ENCODE results near the gene SLC50A1.

The SLC50A1 gene

GRCh38 chr1:155110381-155110780 is 25.3 kb upstream of the SLC50A1 start:
- TF ChIP-seq, protein P1, sequence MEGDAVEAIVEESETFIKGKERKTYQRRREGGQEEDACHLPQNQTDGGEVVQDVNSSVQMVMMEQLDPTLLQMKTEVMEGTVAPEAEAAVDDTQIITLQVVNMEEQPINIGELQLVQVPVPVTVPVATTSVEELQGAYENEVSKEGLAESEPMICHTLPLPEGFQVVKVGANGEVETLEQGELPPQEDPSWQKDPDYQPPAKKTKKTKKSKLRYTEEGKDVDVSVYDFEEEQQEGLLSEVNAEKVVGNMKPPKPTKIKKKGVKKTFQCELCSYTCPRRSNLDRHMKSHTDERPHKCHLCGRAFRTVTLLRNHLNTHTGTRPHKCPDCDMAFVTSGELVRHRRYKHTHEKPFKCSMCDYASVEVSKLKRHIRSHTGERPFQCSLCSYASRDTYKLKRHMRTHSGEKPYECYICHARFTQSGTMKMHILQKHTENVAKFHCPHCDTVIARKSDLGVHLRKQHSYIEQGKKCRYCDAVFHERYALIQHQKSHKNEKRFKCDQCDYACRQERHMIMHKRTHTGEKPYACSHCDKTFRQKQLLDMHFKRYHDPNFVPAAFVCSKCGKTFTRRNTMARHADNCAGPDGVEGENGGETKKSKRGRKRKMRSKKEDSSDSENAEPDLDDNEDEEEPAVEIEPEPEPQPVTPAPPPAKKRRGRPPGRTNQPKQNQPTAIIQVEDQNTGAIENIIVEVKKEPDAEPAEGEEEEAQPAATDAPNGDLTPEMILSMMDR (IDR thresholded peaks at IDR 0.05; ENCODE audit: insufficient read depth, low read length, poor library complexity, severe bottlenecking): no peak
- TF ChIP-seq EZH2phosphoT487 (conservative IDR thresholded peaks at IDR 0.05; ENCODE audit: low read length): no peak
- no peaks in the 10 kb centered on the region for H3K79me2 ChIP-seq (ENCODE audit: insufficient read depth, low read length)

DNA sequence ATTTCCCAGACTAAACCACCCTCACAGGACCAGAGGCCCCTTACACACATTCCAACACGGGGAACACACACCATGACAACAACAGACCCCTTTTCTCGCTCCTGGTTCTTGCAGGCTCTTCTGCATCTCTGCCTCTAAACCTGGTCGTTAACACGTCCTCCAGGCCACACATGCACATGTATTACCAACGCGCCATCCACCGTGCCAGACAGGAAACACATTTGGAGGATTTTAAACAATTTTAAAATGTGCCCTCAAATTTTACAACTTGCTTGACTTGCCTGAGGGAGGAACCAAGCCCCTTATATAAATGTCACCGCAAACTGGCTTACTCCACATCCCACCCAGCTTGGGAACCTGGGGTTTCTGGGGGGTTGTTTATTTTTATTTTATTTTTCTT is 24.8 kb upstream of the SLC50A1 start:
- no peaks in the 10 kb centered on the region for H3F3A ChIP-seq (ENCODE audit: insufficient read depth)
- H3K9ac ChIP-seq (ENCODE audit: low read length): no peak overlapping the region
- no peaks in the 10 kb centered on the region for H3K9me3 ChIP-seq (ENCODE audit: insufficient read depth, low read length)
- no peaks in the 10 kb centered on the region for H3K27me3 ChIP-seq (ENCODE audit: low read length)
- H3K79me2 ChIP-seq (ENCODE audit: insufficient read depth, low read length): no peaks in the 10 kb centered on the region
- TF ChIP-seq, protein P1 (IDR thresholded peaks at IDR 0.05; ENCODE audit: insufficient read depth, low read length, poor library complexity, severe bottlenecking): no peak
- TF ChIP-seq EZH2phosphoT487 (conservative IDR thresholded peaks at IDR 0.05; ENCODE audit: low read length): no peak
- no peaks in the 10 kb centered on the region for H3K36me3 ChIP-seq (ENCODE audit: low read length)
- H2AFZ ChIP-seq (ENCODE audit: low read depth, low read length, severe bottlenecking): no peak overlapping the region
- no peak overlapping the region for H3K4me3 ChIP-seq (ENCODE audit: insufficient read depth, low read length, poor library complexity, severe bottlenecking)
- no peak overlapping the region for H3K4me2 ChIP-seq (ENCODE audit: low read depth, low read length, poor library complexity, severe bottlenecking)
- no peaks in the 10 kb centered on the region for H3K9me2 ChIP-seq (replicated peaks; ENCODE audit: insufficient read depth, low read length)
- H4K20me1 ChIP-seq (ENCODE audit: low read depth, low read length): no peaks in the 10 kb centered on the region
- H3K27ac ChIP-seq (ENCODE audit: low read depth, low read length): no peak overlapping the region

More at GRCh38 chr1:155110381-155110780, 25.3 kb upstream of the SLC50A1 start:
- Histone ChIP-seq H3K9ac (ENCODE audit: low read length) (no peak overlapping the region), H3K9me2 (replicated peaks; ENCODE audit: insufficient read depth, low read length) (no peaks in the 10 kb centered on the region), H3K4me3 (ENCODE audit: insufficient read depth, low read length, poor library complexity, severe bottlenecking) (no peak overlapping the region), H3K9me3 (ENCODE audit: insufficient read depth, low read length) (no peaks in the 10 kb centered on the region), H3K36me3 (ENCODE audit: low read length) (no peaks in the 10 kb centered on the region), H2AFZ (ENCODE audit: low read depth, low read length, severe bottlenecking) (no peak overlapping the region), H3F3A (ENCODE audit: insufficient read depth) (no peaks in the 10 kb centered on the region), H4K20me1 (ENCODE audit: low read depth, low read length) (no peaks in the 10 kb centered on the region), H3K27ac (ENCODE audit: low read depth, low read length) (no peak overlapping the region), H3K4me2 (ENCODE audit: low read depth, low read length, poor library complexity, severe bottlenecking) (no peak overlapping the region), H3K27me3 (ENCODE audit: low read length) (no peaks in the 10 kb centered on the region)

- TF ChIP-seq, protein P1 (IDR thresholded peaks at IDR 0.05; ENCODE audit: insufficient read depth, low read length, poor library complexity, severe bottlenecking): no peak
- TF ChIP-seq EZH2phosphoT487 (conservative IDR thresholded peaks at IDR 0.05; ENCODE audit: low read length): no peak
- H3K27me3 ChIP-seq (ENCODE audit: low read length): no peaks in the 10 kb centered on the region
- H3K36me3 ChIP-seq (ENCODE audit: low read length): no peaks in the 10 kb centered on the region
- H3F3A ChIP-seq (ENCODE audit: insufficient read depth): no peaks in the 10 kb centered on the region
- no peak overlapping the region for H3K27ac ChIP-seq (ENCODE audit: low read depth, low read length)
- no peaks in the 10 kb centered on the region for H3K9me3 ChIP-seq (ENCODE audit: insufficient read depth, low read length)
- no peaks in the 10 kb centered on the region for H3K79me2 ChIP-seq (ENCODE audit: insufficient read depth, low read length)
- no peak overlapping the region for H2AFZ ChIP-seq (ENCODE audit: low read depth, low read length, severe bottlenecking)
- no peak overlapping the region for H3K9ac ChIP-seq (ENCODE audit: low read length)
- H4K20me1 ChIP-seq (ENCODE audit: low read depth, low read length): no peaks in the 10 kb centered on the region
- no peak overlapping the region for H3K4me2 ChIP-seq (ENCODE audit: low read depth, low read length, poor library complexity, severe bottlenecking)
- H3K4me3 ChIP-seq (ENCODE audit: insufficient read depth, low read length, poor library complexity, severe bottlenecking): no peak overlapping the region
- H3K9me2 ChIP-seq (replicated peaks; ENCODE audit: insufficient read depth, low read length): no peaks in the 10 kb centered on the region
Measured at GRCh38 chr1:155113450-155113980, 22.1 kb upstream of the SLC50A1 start.
